Measurements from ENCODE around the gene RYR3.

RYR3 gene

DNA sequence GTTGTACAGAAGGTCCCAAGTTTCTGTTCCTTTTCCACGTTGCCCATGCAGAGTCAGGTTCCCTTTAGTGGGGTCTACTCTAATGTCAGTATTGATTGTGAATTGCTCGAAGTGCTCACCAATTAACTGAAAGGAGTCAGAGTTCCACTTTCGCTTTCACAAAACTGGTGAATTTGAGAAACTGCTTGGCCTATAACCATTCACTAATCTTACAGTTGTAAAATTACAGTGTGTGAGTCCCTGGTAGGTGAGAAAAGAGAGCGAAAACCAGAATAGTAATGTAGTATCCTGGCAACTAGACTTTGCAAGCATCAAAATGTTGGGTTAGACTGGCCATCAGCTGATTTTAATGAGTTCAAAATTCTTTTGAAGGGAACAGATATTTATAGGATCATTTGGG is 420.0 kb downstream of the RYR3 start:
- no peak for DNase-seq

DNA sequence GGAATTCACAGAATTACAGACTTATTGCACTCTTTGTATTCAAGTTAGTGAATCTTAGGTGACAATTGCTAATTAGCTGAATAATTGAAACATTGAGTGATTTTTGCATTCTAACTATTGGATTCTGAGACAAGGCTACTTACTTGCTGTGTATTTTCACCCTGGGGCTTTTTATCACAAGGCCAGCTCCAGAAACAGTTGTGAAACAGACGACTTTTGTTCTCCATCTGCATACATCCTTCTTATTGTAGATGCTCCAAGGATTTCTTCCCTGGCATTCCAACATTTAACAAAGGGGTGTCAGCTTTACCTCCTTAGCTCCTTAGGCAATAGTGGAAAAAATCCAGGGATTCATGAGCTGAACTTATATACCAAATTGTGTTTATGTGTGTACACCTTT is 424.4 kb downstream of the RYR3 start:
- no peak for DNase-seq

GRCh38 chr15:33735637-33736247 is 425.0 kb downstream of the RYR3 start:
- no peak for DNase-seq

- no peak for DNase-seq
Measured at GRCh38 chr15:33737687-33738601, 427.2 kb downstream of the RYR3 start.

DNA sequence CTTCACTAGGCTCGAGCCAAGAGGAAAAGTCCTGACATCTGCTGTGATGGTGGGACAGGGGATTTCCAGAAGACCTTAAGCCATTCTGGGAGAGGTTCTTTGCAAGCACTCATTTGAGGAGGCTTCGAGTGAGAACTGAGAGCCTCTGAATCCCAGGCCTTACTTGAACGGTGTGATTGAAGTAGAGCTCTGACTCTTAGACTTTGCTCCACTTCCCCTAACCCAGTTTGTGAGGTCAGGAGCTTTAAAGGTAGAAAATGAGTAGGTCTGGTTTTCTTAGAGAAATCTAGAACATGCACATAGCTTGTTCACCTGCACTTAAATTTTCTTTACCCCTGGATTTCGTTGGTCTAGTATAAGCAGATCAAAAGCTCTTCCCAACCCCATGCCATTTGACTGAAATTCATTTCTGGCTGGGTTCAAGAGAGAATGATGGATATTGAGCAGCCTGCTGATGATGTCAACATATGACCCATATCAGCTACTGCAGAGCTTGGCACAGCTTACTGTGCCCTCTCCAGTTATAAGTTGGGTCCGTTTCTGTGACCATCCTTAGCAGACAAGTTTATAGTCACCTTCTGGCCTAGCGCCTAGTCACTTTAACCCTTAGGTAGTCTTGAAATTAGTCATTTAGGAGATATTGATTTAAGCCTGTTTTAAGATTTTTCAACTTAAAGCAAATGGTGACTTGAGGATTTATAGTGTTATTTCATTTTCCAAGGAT is 428.3 kb downstream of the RYR3 start:
- DNase-seq = no peak

DNA sequence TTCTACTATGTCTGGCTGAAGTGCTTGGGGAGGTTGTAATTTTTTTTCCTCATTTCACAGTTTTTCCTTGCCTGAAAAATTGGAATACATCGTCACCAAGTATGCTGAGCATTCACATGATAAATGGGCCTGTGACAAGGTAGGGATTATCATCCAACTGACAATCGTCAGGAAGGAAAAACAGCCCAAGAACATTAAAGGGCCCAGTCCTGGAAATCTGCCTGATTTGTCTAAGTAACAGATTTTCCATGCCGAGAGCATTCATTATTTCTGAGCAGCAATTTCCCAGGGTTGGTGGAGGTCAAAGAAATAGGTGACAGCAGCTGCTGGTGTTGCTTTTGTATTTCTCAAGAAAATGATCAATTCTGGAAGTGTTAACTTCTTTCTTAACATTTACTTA is 431.5 kb downstream of the RYR3 start:
- no peak for DNase-seq

- no peak for DNase-seq
Measured at GRCh38 chr15:33742800-33743199, 432.0 kb downstream of the RYR3 start.

DNA sequence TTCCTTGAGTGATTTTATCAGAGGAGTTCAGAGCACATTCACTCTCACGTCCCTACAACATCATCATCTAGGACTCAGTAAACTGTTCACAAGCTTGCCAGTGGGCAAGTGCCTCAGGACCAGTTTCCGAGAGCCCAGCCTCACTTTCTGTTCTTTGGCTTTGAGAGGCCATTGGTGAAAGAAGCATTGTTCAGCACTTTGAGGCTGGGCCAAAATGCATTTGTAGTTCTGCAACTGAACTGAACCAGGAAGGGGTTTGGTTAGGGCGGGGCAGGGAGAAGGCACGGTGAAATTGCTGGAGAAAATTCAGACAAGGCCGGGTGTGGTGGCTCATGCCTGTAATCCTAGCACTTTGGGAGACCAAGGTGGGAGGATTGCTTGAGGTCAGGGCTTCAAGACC is 435.4 kb downstream of the RYR3 start:
- no peak for DNase-seq

DNA sequence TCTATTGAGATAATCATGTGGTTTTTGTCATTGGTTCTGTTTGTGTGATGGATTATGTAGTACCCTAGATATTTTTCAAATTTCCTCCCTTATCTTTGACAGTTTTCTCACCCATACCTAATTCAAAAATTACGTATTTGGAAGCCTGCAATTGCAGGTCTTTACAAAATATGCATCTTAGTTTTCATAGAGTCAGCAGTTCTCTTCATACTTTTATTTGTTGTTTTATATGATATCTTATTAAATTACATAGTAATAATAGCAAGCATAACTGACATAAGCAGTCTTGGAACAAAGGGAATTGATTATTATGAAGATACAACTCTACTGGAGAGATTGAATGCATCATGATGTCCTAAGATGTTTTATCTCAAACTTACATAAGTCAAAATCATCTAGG is 442.2 kb downstream of the RYR3 start:
- DNase-seq = no peak

- no peak for DNase-seq
Measured at GRCh38 chr15:33754242-33754641, 443.5 kb downstream of the RYR3 start.

- no peak for DNase-seq
Measured at GRCh38 chr15:33756961-33757360, 446.2 kb downstream of the RYR3 start.

DNA sequence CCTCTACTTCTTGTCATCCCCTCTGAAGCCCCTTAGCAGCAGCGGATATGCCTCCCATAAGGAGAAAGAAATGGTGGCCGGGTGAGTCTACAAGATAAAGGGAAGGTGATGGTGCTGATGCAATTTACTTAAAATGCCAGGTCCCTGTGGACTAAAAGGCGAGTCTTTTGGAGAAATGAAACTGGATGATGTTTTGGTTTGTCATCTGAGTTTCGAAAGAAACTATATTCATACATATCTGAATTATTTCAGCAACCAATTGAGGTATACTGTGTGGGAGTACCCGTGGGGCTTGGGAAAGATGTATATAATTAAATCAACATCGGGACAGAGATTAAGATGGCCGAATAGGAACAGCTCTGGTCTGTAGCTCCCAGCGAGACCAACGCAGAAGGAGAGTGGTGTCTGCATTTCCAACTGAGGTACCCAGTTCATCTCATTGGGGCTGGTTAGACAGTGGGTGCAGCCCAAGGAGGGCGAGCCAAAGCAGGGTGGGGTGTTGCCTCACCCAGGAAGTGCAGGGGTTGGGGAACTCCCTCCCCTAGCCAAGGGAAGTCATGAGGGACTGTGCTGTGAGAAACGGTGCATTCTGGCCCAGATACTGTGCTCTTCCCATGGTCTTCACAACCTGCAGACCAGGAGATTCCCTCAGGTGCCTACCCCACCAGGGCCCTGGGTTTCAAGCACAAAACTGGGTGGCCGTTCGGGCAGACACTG is 446.9 kb downstream of the RYR3 start:
- no peak for DNase-seq

DNA sequence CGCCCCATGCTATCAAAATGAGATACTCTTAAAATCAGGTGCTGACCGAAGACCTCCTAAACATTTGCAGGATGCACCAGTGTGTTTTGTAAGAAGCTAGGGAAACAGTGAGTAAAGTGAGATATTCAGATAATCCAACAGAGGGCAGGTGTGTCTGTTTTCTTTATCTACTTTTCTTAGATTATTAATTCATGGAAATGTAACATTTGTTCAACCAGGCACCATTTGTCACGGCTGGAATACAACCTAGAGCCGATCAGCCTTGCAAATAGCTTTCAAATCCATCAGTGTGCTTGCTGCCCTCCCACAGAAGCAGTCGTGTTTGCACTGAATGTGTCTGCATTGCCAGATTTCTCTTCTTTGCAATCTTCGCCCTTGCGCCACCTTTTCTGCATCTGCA is 455.6 kb downstream of the RYR3 start:
- no peak for DNase-seq

- DNase-seq = no peak
Measured at GRCh38 chr15:33768670-33769190, 458.0 kb downstream of the RYR3 start.

DNA sequence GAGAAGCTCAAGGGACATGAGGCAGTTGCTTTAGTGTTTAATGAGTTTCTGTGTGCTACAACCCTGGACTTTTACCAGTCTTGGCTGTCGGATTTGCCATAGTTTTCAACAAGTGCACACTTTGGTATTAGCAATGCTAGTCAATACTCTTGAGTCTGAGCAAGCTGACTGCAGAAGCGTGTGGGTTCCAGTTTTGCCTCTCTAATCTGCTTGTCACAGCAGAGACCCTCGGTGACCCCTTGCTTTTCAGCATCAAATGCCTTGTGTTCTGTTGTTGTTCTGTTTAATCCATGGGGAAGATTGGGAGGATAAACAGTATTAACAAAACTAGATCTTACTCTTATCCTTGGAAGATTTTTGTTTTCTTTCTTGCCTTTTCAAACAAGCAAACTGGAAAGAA is 463.2 kb downstream of the RYR3 start:
- DNase-seq = no peak

- no peak for DNase-seq
Measured at GRCh38 chr15:33778852-33779251, 468.1 kb downstream of the RYR3 start.

GRCh38 chr15:33780011-33780768 is 469.4 kb downstream of the RYR3 start:
- no peak for DNase-seq

DNA sequence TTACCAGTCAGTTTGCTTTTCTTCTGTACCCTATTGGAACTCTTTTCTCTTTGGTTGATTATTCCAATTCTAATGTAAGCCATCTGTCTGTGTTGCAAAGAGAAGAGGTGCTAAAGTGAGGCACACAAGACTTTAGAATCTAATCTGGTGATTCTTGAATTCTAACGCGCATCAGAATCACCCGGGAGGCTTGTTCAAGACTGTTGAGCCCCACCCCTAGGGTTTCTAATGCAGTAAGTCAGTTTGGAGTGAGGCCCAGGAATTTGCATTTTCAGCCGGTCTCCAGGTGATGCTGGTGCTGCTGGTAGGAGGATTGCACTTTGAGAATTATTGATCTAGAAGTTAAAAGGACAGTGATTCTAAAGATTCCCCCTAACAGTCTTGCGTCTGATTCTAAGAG is 472.2 kb downstream of the RYR3 start:
- no peak for DNase-seq

DNA sequence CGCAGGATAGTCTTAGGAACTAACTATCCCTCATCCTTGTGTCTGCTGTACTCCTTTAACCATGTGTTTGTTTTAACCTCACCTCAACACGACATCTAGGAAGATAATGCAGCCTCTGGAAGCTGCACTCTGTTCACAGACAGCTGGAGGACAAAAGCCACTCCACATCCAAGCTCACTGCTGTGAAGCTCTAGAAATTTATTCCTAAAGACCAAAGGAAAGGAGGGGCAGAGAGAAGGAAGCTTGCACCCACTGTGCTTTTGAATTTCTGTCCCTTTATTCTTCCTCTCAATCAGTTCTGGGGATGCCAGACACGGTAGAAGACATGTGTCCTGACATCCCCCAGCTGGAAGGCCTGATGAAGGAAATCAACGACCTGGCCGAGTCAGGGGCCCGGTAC is 474.6 kb downstream of the RYR3 start:
- DNase-seq = no peak

- DNase-seq = peak; percentile 5
Measured at GRCh38 chr15:33788906-33789540, 478.3 kb downstream of the RYR3 start.

DNA sequence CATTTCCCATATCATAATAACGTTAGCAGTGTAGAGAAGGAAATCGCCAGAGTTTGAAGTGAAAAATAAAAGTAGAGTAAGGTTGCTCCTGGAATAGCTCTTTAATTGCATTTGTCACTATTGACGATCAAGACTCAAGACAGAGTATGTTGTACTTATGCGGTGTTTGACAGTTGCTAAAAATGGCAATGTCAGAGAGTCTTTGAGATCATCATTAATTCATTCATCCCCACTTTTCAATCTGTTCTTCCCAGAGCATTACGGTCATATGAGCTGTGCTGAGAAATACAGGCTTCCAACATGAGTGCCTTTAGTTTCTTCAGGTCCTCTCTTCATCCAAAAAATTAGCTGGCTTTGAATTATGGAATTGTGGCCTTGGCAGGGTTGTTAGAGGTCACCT is 483.7 kb downstream of the RYR3 start:
- DNase-seq = no peak

GRCh38 chr15:33795070-33795469 is 484.3 kb downstream of the RYR3 start:
- DNase-seq = no peak
